NCI-H446 (cell line): ENCODE results near the gene HSPA5.
"Not testable (repeated sequence)": the region's sequence is repeated elsewhere in the genome, so short reads cannot be mapped to it uniquely, and the experiment has no call there.

Experiments used
- DNase-seq, 2 experiments: peaks; one replicate each; lab custom pipeline; 2025; lab: John Stamatoyannopoulos, UW

HSPA5 gene

DNA sequence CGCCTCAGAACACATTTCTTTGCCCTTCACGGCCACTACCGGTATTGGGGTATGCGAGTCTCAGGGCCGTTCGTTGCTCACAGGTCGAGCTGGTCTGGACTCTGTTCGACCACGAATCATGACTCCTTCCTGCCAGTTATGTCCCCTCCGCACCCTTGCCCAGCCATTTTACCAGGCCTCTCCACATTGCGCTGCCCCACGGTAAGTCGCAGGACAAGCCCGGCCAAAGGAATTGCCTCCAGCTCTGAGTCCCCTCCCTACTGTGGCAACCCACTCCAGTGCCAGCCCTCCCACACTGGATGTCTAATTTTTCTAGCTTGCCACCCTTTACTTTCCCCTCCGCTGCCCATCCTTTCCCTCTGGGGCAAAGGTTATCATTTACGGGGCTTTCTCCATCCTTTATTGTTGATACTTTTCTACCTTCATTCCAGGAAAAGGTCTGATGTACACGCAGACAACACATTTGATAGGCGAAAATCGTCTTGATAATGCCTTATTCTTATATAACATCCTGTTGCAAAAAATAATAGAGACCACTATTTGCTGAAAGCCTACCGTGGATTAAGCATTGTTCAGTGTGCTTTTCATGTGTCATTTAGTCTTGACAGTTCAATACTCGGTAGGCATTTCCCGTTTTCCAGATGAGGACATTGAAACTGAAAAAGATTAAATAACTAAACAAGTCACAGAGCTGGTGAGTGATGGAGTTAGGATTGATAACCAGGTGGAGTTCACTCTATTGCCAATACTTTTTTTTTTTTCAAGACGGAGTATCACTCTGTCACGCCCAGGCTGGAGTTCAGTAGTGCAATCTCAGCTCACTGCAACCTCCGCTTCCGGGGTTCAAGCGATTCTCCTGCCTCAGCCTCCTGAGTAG is 958 bp upstream of the HSPA5 start:
- DNase-seq = peak in 1 of 2 experiments; percentile 41

DNA sequence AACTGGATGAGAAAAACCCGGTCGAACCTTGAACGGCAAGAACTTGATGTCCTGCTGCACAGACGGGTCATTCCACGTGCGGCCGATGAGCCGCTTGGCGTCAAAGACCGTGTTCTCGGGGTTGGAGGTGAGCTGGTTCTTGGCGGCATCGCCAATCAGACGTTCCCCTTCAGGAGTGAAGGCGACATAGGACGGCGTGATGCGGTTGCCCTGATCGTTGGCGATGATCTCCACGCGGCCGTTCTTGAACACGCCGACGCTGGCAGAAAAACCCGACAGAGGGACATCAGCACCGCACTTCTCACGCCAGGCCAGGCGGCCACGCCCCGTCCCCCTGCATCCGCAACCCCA is 519 bp downstream of the HSPA5 start:
- no peak for DNase-seq

DNA sequence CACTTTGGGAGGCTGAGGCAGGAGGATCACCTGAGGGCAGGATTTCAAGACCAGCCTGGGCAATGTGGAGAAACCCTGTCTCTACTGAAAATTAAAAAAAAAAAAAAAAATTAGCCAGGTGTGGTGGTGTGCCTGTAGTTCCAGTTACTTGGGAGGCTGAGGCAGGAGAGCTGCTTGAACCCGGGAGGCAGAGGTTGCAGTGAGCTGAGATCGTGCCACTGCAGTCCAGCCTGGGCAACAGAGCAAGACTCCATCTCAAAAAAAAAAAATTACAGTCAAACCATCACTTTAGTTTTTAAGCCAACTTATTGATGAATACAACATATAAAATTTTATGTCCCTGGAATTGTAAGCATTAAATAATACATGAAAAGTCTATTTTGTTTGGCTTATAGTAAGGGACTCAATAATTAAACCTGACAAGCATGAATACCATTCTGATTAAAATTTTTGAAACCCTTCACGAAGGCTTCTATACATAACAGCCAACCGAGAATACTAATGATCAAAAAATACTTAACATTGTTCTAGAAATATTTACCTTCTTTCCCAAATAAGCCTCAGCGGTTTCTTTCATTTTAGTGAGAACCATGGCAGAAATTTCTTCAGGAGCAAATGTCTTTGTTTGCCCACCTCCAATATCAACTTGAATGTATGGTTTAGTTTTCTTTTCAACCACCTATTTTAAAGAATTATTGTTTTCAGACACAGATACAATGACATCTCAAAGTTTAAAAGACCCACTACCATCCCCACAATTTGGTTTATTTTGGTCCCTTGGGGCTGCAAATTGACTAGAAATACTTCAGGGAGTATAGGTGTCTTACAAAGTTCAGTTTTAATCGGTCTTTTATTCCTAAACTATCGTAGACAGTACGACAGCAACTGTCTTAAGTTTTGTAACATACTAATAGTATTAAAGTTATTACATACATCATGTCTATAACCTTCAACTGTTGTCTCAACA is 1.2 kb downstream of the HSPA5 start:
- no peak for DNase-seq

DNA sequence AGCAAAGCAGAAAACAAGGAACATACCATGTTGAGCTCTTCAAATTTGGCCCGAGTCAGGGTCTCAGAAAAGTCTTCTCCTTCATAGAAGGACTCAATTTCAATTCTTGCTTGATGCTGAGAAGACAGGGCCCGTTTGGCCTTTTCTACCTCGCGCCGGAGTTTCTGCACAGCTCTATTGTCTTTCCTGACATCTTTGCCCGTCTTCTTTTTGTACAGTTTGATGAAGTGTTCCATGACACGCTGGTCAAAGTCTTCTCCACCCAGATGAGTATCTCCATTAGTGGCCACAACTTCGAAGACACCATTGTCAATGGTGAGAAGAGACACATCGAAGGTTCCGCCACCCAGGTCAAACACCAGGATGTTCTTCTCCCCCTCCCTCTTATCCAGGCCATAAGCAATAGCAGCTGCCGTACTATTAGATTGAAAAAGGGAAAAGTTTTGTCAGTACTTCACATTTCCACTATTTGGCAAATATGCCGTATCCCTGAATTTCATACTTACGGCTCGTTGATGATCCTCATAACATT is 2.2 kb downstream of the HSPA5 start:
- DNase-seq = no peak

DNA sequence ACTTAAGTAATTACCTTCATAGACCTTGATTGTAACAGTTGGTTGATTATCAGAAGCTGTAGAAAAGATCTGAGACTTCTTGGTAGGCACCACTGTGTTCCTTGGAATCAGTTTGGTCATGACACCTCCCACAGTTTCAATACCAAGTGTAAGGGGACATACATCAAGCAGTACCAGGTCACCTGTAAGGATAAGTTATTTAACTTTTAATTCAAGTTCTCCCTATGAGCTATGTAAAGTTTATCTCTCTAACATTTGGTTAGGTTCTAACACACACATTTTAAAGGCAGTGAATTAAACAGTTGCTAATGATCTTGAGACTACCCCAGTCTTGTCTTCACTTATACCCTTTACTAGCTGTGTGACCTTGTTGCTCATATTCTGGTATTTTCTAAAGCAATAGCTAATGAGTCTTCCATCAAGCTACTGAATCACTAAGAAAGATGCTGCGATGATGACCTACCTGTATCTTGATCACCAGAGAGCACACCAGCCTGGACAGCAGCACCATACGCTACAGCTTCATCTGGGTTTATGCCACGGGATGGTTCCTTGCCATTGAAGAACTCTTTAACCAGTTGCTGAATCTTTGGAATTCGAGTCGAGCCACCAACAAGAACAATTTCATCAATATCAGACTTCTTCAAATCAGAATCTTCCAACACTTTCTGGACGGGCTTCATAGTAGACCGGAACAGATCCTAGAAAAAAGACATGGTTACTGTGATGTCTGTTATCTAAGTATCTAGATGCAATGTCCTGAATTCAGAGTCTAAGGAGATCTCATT is 2.8 kb downstream of the HSPA5 start:
- DNase-seq = no peak

DNA sequence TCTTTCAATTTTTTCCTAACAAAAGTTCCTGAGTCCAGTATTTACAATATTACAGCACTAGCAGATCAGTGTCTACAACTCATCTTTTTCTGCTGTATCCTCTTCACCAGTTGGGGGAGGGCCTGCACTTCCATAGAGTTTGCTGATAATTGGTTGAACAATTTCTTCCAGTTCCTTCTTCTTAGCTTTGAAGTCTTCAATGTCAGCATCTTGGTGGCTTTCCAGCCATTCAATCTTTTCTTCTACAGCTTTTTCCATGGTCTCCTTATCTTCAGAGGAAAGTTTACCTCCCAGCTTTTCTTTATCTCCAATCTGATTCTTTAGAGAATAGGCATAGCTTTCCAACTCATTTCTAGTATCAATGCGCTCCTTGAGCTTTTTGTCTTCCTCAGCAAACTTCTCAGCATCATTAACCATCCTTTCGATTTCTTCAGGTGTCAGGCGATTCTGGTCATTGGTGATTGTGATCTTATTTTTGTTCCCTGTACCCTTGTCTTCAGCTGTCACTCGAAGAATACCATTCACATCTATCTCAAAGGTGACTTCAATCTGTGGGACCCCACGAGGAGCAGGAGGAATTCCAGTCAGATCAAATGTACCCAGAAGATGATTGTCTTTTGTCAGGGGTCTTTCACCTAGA is 4.5 kb downstream of the HSPA5 start:
- DNase-seq = not testable (repeated sequence)

DNA sequence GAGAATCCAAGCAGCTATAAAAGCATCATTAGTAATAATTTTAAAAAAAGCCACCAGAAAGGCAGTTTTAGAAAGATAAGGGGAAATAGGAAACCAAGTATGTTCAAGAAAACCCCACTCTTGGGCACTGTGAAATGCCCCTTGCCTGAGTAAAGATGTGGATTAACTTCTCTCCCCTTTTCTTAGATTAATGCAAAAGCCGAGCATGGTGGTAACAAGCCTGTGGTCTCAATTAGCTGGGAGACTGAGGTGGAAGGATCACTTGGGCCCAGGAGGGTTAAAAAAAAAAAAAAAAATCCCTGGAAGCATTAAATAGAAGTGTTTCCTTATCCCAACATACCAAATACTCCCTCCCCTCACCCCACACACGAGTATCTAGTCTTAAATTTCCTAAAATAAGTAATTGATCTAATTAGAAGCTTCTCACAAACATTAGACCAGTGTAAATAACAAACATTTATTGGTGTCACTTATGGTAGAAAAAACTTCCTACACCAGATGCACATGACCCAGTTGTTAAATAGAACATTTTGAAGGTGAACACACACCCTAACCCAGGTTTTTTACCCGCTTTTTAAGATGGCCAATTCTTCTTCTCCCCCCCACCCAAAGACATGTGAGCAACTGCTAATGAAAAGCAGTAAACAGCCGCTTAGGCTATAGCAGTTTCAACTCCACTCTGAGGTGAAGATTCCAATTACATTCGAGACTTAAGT is 5.2 kb downstream of the HSPA5 start:
- DNase-seq = no peak

DNA sequence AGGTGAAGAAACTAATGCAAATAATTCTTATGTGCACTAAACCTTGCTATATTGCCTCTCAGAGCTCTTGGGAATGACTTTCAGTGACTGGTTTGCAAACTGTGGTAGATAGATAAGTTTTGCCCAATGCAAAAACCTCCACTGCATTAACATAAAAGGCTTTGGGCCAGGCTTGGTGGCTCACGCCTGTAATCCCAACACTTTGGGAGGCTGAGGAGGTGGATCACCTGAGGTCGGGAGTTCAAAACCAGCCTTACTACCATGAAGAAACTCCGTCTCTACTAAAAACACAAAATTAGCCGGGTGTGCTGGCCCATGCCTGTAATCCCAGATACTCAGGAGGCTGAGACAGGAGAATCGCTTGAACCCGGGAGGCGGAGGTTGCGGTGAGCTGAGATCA is 7.0 kb downstream of the HSPA5 start:
- DNase-seq = not testable (repeated sequence)

DNA sequence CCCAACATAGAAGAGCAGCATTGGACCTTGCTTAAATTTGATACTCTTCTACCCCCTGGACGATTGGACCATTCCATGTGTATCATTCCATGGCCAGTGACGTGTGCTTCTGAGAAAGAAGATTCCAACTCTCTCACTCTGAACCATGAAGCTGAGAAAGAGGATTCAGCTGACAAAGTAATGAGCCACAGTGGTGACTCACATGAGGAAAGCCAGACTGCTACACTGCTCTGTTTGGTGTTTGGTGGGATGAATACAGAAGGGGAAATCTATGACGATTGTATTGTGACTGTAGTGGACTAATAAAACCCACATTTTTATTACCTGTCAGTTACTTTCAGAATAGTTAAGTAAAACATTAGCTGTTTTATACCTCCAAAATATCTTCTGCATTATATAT is 7.5 kb downstream of the HSPA5 start:
- DNase-seq = no peak

DNA sequence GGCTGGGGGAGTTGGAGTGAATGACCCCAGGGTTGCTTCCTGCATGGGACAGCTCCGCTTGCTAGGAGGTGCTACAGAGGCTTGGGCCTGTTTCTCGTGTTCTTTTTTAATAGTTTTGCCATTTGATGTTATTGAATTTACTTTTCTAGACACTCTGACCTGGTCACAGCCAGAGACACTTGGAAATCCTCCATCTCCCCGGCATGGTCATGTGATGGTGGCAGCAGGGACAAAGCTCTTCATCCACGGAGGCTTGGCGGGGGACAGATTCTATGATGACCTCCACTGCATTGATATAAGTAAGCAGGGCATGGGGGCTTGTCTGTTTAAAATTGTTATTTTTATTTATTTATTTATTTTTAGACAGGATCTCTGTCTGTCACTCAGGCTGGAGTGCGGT is 13.4 kb downstream of the HSPA5 start:
- no peak for DNase-seq

DNA sequence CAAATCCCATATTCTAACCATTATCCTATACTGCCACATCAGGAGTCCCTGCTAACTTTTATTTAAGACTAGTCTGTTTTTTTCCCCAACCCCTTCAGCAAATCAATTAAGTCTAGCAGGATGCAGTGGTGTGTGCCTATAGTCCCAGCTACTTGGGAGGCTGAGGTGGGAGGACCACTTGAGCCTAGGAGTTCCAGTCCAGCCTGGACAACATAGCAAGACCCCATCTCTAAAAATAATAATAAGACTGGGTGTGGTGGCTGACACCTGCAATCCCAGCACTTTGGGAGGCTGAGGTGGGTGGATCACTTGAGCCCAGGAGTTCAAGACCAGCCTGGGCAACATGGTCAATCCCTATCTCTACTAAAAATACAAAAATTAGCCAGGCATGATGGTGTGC is 16.3 kb downstream of the HSPA5 start:
- DNase-seq = not testable (repeated sequence)

DNA sequence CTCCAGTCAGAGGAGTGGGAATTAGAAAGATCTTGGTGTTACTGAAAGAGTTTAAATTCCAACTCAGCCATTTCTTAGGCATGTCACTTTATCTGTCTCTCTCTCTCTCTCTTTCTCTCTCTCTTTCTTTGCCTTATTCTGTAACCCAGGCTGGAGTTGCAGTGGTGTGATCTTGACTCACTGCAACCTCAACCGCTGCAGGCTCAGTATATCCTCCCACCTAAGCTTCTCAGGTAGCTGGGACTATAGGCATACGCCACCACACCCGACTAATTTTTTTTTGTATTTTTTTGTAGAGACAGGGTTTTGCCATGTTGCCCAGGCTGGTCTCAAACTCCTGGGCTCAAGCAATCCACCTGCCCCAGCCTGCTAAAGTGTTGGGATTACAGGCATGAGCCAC is 22.5 kb downstream of the HSPA5 start:
- DNase-seq = no peak

DNA sequence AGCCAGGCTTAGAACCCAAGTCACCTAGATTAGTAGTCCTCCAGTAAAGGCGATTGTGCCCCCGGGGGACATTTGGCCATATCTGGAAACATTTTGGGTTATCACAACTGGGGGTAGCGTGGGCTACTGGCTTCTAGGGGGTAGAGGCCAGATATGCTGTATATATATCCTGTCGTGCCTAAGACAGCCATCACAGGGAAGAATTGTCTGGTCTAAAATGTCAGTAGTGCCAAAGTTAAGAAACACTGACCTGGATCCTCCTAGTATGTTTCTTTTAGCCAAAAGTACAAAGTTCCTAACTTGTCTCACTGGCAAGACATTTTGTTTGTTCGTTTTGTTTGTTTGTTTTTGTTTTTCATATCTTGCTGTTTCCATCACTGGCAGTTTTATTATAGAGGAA is 27.0 kb downstream of the HSPA5 start:
- DNase-seq = no peak

DNA sequence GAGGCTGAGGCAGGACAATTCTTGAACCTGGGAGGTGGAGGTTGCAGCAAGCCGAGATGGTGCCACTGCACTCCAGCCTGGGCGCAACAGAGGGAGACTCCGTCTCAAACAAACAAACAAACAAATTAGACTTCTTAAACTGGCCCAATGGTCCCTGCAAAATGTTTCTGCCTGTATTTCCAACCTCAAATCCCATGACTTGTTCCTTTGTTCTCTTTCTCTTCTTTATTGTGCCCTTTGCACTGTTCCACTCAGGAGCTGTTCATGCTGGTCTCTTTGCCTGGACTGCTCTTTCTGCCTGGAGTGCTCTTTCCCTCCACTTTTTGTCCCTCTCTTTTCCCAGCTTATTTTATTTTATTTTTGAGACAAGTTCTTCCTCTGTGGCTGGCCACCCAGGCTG is 36.7 kb downstream of the HSPA5 start:
- no peak for DNase-seq

DNA sequence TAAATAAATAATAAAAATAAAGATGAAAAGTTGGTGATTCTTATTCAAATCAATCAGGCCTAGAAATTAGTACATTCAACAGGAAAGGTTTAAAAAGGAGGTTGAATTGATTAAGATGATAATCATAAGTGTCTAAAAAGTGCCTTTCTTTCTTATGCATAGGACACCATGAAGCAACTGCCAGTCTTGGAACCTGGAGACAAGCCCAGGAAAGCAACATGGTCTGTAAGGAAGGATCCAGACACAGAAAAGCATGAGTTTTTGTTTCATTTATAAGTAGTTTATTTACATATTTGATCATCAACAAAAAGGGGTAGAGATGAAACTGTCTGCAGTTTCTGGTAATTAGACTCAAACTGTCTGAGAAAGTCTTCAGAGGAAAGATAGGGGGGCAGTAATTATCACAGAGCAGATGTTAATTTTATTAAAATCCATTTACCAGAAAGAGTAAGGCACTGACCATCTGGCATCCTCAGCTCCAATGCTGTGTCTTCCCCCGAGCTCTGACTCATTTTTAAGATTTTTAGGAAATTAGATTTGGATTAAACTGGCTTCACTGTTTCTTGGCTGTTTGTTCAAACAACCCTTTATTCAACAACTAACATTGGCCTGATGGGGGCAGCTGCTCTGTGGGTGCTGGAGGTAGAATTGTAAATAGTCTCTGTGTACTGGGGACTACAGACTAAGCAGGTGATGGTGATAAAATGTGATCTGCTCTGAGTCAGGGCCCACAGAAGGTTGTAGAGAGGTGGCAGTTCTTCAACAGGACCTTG is 38.1 kb downstream of the HSPA5 start:
- DNase-seq = peak; percentile 29 to 69

DNA sequence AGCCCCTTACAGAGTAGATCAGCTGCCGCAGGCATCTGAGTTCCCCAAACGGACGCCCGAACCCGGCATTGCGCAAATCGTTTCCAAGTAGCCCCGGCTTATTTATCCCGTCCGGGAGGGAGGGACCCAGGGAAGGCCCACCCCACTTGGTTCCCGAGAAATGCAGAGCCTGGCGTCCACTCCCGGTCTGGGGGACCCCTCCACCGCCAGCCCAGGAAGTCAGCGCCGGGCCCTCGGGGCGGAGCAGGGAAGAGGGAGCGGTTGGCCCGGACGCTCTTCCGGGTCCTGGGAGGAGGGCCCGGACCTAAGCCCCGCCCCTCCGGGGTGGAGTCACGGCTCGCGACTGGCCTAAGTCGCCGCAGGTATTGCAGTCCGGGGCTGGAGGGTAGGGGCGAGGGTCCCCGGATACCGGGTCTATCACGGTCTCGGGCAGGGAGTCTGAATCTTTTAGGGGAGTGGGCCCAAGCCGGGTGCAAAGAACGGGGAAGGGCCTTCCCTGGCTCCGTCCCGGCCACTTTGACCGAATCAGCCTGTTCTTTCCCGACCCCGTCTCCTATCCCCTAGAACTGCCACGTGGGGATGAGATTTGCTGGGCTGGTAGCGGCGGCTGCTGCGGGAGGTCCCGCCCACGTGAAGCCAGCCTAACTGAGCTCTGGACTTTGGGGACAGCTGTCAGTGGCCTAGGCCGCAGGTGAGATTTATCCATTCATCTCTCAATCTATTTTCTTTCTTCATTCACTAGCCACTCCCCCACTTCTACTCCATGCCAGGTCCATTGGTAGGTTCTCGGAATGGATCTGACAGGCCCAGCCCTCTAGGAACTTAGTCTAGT is 40.7 kb downstream of the HSPA5 start, which contains the start of gene RABEPK:
Gene RABEPK, plus strand, starts transcription at position 327 of the 832 bp plus-strand sequence. CDS start 2,472 bp downstream, outside the sequence.
- DNase-seq = peak; percentile 31 to 88

DNA sequence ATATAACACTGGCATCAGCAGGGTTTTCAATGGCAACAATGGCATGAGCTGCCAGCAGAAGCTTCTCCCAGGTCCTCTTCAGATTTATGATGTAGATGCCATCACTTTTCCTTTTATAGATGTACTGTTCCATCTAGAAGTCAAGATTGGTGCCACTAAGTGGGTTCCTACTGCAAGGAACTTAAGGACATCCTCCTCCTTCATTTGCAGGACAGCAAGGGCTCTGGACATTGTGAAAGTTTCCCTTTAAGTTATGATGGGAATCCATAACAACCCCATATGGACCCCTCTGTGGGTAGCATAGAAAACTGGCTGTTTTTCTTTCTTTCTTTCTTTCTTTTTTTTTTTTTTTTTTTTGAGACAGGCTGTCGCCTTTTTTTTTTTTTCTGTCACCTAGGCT is 45.6 kb downstream of the HSPA5 start:
- DNase-seq = not testable (repeated sequence)

DNA sequence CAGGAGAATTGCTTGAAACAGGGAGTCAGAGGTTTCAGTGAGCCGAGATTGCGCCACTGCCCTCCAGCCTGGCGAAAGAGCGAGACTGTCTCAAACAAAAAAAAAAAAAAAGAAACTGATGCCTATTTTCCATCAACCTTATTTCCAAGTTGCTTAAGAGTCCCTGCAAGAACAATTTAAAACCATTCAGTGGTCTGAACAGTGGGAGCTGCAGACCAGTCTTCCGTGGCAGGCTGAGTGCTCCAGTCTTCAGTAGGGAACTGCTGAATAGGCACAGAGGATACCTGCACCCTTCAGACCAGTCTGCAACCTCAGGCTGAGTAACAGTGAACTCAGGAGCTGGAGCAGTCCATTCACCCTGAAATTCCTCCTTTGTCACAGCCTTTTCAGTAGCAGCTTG is 46.7 kb downstream of the HSPA5 start:
- not testable (repeated sequence) for DNase-seq

DNA sequence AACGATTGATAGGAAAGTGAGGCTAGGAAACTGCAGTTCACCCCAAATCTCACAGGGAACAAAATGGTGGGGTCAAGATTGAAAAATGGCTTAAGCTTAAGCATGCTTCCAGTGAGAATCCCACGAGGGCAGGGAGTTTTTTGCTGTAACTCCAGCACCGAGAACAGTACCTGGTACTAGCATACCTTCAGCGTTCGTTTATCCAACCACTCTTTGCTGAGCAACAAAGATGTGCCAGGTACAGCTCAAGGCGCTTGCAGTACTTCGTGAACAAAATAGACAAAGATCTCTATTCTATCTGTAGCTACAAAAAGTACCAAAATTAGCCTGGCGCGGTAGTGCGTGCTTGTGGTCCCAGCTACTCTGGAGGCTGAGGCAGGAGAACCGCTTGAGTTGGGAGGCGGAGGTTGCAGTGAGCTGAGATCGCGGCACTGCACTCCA is 50.8 kb downstream of the HSPA5 start:
- no peak for DNase-seq
